Endothelial cell of umbilical vein (primary cell): ENCODE data around the gene PCDHA10. TPM values are rescaled to one million over a fixed set of nuclear protein-coding genes. Genes with fewer than 3 reads are reported as not detected.
"Not testable (repeated sequence)": the region's sequence is repeated elsewhere in the genome, so short reads cannot be mapped to it uniquely, and the experiment has no call there.

ENCODE experiments used
- BruUV-seq: library from RNA; stranded (reverse); fragments of 400-500 nt; replicated peaks from 2 replicates; lab custom pipeline; 2021; lab: Mats Ljungman, UMichigan
- CTCF ChIA-PET: fragments of 300-600, 350-600 bp; sonication (Branson Sonifier 250); formaldehyde crosslinking; loops from one replicate; lab custom pipeline; 2021; ENCODE audit warnings: antibody characterized with exemption, inconsistent platforms; lab: Charles Lee
- POLR2A ChIA-PET: fragments of 300-600, 350-600 bp; sonication (Branson Sonifier 250); formaldehyde crosslinking; loops from one replicate; lab custom pipeline; 2021; ENCODE audit warnings: antibody characterized with exemption, inconsistent platforms; lab: Charles Lee
- DNase-seq: peaks from one replicate; pipeline ENCODE4 v3.0.0-alpha.2; 2011; ENCODE audit warnings: low read depth, low spot score
- FAIRE-seq: peaks from 2 replicates; lab custom pipeline; 2011; peaks lifted over from hg19 to GRCh38; lab: Jason Lieb, UNC
- H2AFZ ChIP-seq: 2 replicates; pipeline ENCODE4 v1.6.0; 2012; ENCODE audit warnings: low read depth, low read length, control low read depth, inconsistent platforms
- H3K27ac ChIP-seq: 2 replicates; pipeline ENCODE4 v1.5.1; 2011; ENCODE audit warnings: low read depth, mild to moderate bottlenecking, control low read depth, low read length, moderate library complexity; ENCODE audit not compliant: insufficient read depth
- H3K27me3 ChIP-seq, 2 experiments: 2 replicates each; pipeline versions ENCODE4 v1.6.0 to v1.6.1; 2011; ENCODE audit warnings: low read length in 2 of 2, mixed read lengths in 1 of 2; ENCODE audit not compliant: control insufficient read depth in 2 of 2, insufficient read depth in 2 of 2
- H3K36me3 ChIP-seq, 2 experiments: 2 replicates in 1 of 2; 3 replicates in 1 of 2; pipeline ENCODE4 v1.5.1; 2011; ENCODE audit warnings: low read length in 2 of 2, mild to moderate bottlenecking in 1 of 2, moderate library complexity in 1 of 2; ENCODE audit not compliant: control insufficient read depth in 2 of 2, insufficient read depth in 2 of 2; ENCODE audit errors: extremely low read depth in 1 of 2
- H3K4me1 ChIP-seq: 3 replicates; pipeline ENCODE4 v1.5.1; 2011; ENCODE audit warnings: mild to moderate bottlenecking, low read length; ENCODE audit not compliant: control insufficient read depth, insufficient read depth; ENCODE audit errors: extremely low read depth
- H3K4me2 ChIP-seq: 2 replicates; pipeline ENCODE4 v1.6.1; 2011; ENCODE audit warnings: low read length, control low read depth, mixed read lengths; ENCODE audit not compliant: insufficient read depth
- H3K4me3 ChIP-seq, 3 experiments: fragments of 200-600 bp in 1 of 3; sonication (generic), shearing (Covaris generic) in 1 of 3; replicated peaks in 1 of 3; 2 replicates each; pipeline ENCODE4 v1.5.1; 2011 to 2016; ENCODE audit warnings: control low read depth in 3 of 3, low read length in 3 of 3, mild to moderate bottlenecking in 2 of 3, inconsistent platforms in 1 of 3, low read depth in 1 of 3, moderate library complexity in 1 of 3; ENCODE audit not compliant: insufficient read depth in 1 of 3
- H3K79me2 ChIP-seq: 2 replicates; pipeline ENCODE4 v1.6.0; 2012; ENCODE audit warnings: low read length, inconsistent platforms; ENCODE audit not compliant: control insufficient read depth, insufficient read depth
- H3K9ac ChIP-seq: replicated peaks from 2 replicates; pipeline ENCODE3; 2011; ENCODE audit warnings: low read length, control low read depth; ENCODE audit not compliant: insufficient read depth; ENCODE audit errors: extremely low read depth
- H3K9me1 ChIP-seq: replicated peaks from 3 replicates; pipeline ENCODE4 v1.6.0; 2011; ENCODE audit warnings: mild to moderate bottlenecking, low read length; ENCODE audit not compliant: control insufficient read depth, insufficient read depth; ENCODE audit errors: extremely low read depth
- H3K9me3 ChIP-seq: replicated peaks from 2 replicates; pipeline ENCODE4 v1.5.1; 2012; ENCODE audit warnings: low read length, inconsistent platforms; ENCODE audit not compliant: control insufficient read depth, insufficient read depth
- H4K20me1 ChIP-seq: replicated peaks from 2 replicates; pipeline ENCODE3; 2011; ENCODE audit warnings: mild to moderate bottlenecking, low read length; ENCODE audit not compliant: control insufficient read depth, insufficient read depth; ENCODE audit errors: extremely low read depth
- EZH2 ChIP-seq: IDR thresholded peaks from 2 replicates; pipeline ENCODE4 v1.6.1; 2012; ENCODE audit warnings: borderline replicate concordance, low read depth, mild to moderate bottlenecking, moderate library complexity, low read length, inconsistent platforms; ENCODE audit not compliant: severe bottlenecking
- GATA2 ChIP-seq: IDR thresholded peaks from 2 replicates; pipeline ENCODE4 v1.7.0; 2011; ENCODE audit warnings: low read depth, mild to moderate bottlenecking, moderate library complexity, mixed read lengths, low read length; ENCODE audit not compliant: insufficient read length, insufficient read depth
- JUN ChIP-seq: IDR thresholded peaks from 2 replicates; pipeline ENCODE4 v1.6.1; 2011; ENCODE audit warnings: borderline replicate concordance, low read depth; ENCODE audit not compliant: insufficient read length, insufficient read depth
- POLR2AphosphoS5 ChIP-seq: IDR thresholded peaks from 2 replicates; pipeline ENCODE4 v1.6.1; 2012; ENCODE audit warnings: low read depth, mild to moderate bottlenecking, control low read depth, low read length, moderate library complexity; ENCODE audit not compliant: insufficient read depth
- dilution Hi-C: fragments of 300-500 bp; cut with MboI; formaldehyde crosslinking; loops from one replicate; pipeline ENCODE4 v1.15.0; 2019; ENCODE audit warnings: low sequenced_read_pairs; ENCODE audit not compliant: extremely low pct_ligation_motif_present
- intact Hi-C: fragments of 100-400 bp; cut with micrococcal nuclease; formaldehyde crosslinking; loops from one replicate; pipeline ENCODE4 v1.10.0; 2022
- polyA plus RNA-seq, 4 experiments: library from polyadenylated mRNA; depleted of rRNA in 3 of 4; stranded (reverse) in 3 of 4; unstranded in 1 of 4; fragments of >200 nt; gene quantifications; 2 replicates each; pipeline versions ENCODE4 v1.2.1 to v1.2.3, GENCODE V29; 2011 to 2012; ENCODE audit warnings: missing spikeins in 1 of 4
- total RNA-seq: library from RNA; stranded (reverse); gene quantifications from 2 replicates; pipeline ENCODE4 v1.2.3, GENCODE V29; 2021
- TF ChIP-seq, protein P1 (sequence below), 2 donors: IDR thresholded peaks; 1 replicate in 1 of 2; 2 replicates in 1 of 2; pipeline ENCODE4 v1.5.1; 2011; ENCODE audit warnings: low read length in 2 of 2, mild to moderate bottlenecking in 2 of 2, moderate library complexity in 2 of 2, control low read depth in 1 of 2, inconsistent platforms in 1 of 2, low read depth in 1 of 2; ENCODE audit not compliant: insufficient read depth in 1 of 2; ENCODE audit errors: extremely low read depth in 1 of 2
- TF ChIP-seq, protein P2 (sequence below): IDR thresholded peaks from 2 replicates; pipeline ENCODE4 v1.6.1; 2011; ENCODE audit not compliant: insufficient read depth, insufficient read length

PCDHA10 gene
- total and polyA plus RNA-seq, 2 donors (not counting 3 experiments of a cell fraction or from before 2014, with no cell fraction given): 0.11 to 0.18 TPM

DNA sequence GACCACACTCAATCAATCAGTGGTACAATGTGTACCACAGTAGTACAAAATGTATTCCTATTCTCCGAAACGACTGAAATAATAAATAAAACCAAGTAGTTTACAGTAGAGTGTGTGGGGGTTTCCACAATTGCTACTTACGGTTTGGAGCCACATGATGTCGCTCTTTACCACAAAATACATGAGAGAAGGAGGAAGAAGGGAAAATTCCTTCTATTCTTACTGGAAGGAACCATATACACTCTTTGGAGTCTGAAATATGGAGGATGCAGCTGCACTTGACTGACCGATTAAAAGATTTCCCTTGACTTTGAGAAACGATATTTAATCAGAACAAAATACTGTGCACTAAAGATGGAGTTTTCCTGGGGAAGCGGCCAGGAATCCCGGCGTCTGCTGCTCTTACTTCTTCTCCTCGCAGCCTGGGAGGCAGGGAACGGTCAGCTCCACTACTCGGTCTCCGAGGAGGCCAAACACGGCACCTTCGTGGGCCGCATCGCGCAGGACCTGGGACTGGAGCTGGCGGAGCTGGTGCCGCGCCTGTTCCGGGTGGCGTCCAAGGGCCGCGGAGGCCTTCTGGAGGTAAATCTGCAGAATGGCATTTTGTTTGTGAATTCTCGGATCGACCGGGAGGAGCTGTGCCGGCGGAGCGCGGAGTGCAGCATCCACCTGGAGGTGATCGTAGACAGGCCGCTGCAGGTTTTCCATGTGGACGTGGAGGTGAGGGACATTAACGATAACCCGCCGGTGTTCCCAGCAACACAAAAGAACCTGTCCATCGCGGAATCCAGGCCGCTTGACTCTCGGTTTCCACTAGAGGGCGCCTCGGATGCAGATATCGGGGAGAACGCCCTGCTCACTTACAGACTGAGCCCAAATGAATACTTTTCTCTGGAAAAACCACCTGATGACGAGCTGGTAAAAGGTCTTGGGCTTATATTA, 48.6 kb upstream of the PCDHA10 start, which contains the start of gene PCDHA4:
PCDHA4 (plus strand) TSS at position 235 of the 942 bp plus-strand sequence.
- Histone ChIP-seq H3K9me3 (no peaks in the 10 kb centered on the region), H3K27me3 (no peaks in the 10 kb centered on the region), H4K20me1 (no peaks in the 10 kb centered on the region), H3K79me2 (no peaks in the 10 kb centered on the region), H3K9me1 (no peaks in the 10 kb centered on the region), H3K4me1 (no peaks in the 10 kb centered on the region), H3K36me3 (no peaks in the 10 kb centered on the region), H2AFZ (no peak within 1 kb of the TSS), H3K4me3 (no peak within 1 kb of the TSS), H3K9ac (no peak within 1 kb of the TSS), H3K4me2 (no peak within 1 kb of the TSS), H3K27ac (no peak within 1 kb of the TSS)
- DNase-seq (peak; percentile 12), FAIRE-seq (no peak)
- intact Hi-C loops: no loop called here
- BruUV-seq: no TSS peak
- dilution Hi-C loops: no loop called here
- ChIA-PET POLR2A (no interaction called here), CTCF (interaction anchor here (1.1 to 2.0 kb wide), 4 partner anchors 19 to 242 kb away, joined by 3 to 4 read pairs (median 3); no protein-coding TSS in a partner anchor)
- TF ChIP-seq, protein P1, sequence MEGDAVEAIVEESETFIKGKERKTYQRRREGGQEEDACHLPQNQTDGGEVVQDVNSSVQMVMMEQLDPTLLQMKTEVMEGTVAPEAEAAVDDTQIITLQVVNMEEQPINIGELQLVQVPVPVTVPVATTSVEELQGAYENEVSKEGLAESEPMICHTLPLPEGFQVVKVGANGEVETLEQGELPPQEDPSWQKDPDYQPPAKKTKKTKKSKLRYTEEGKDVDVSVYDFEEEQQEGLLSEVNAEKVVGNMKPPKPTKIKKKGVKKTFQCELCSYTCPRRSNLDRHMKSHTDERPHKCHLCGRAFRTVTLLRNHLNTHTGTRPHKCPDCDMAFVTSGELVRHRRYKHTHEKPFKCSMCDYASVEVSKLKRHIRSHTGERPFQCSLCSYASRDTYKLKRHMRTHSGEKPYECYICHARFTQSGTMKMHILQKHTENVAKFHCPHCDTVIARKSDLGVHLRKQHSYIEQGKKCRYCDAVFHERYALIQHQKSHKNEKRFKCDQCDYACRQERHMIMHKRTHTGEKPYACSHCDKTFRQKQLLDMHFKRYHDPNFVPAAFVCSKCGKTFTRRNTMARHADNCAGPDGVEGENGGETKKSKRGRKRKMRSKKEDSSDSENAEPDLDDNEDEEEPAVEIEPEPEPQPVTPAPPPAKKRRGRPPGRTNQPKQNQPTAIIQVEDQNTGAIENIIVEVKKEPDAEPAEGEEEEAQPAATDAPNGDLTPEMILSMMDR (IDR thresholded peaks at IDR 0.05; ENCODE audit: extremely low read depth in 1 of 2, insufficient read depth in 1 of 2, low read depth in 1 of 2, low read length in 2 of 2): peak; percentile 43 to 53
- no peak for TF ChIP-seq JUN
- TF ChIP-seq, protein P2, sequence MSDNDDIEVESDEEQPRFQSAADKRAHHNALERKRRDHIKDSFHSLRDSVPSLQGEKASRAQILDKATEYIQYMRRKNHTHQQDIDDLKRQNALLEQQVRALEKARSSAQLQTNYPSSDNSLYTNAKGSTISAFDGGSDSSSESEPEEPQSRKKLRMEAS: no peak
- TF ChIP-seq GATA2: no peak
- TF ChIP-seq POLR2AphosphoS5: no peak
- no peak for TF ChIP-seq EZH2

DNA sequence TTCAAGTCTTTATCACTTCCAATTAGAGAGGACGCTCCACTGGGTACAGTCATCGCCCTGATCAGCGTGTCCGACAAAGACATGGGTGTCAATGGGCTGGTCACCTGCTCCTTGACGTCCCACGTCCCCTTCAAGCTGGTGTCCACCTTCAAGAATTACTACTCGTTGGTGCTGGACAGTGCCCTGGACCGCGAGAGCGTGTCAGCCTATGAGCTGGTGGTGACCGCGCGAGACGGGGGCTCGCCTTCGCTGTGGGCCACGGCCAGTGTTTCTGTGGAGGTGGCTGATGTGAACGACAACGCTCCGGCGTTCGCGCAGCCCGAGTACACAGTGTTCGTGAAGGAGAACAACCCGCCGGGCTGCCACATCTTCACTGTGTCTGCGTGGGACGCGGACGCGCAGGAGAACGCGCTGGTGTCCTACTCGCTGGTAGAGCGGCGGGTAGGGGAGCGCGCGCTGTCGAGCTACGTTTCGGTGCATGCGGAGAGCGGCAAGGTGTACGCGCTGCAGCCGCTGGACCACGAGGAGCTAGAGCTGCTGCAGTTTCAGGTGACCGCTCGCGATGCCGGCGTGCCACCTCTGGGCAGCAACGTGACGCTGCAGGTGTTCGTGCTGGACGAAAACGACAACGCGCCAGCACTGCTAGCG, 47.3 kb upstream of the PCDHA10 start:
- H3K4me3 ChIP-seq, H3K27me3 ChIP-seq, dilution Hi-C loops, intact Hi-C loops, FAIRE-seq, H3K36me3 ChIP-seq, BruUV-seq, H3K4me2 ChIP-seq, H3K9me1 ChIP-seq, H4K20me1 ChIP-seq, POLR2A ChIA-PET, H3K79me2 ChIP-seq, H3K9me3 ChIP-seq, H3K9ac ChIP-seq, H3K27ac ChIP-seq, H3K4me1 ChIP-seq, DNase-seq, H2AFZ ChIP-seq: not testable (repeated sequence)
- CTCF ChIA-PET: interaction anchor here (1.2 to 1.3 kb wide), 2 partner anchors 39 to 241 kb away, joined by 3 read pairs; no protein-coding TSS in a partner anchor
